H1 (cell line): Measurements from ENCODE around the gene MPC1.

Experiments
- ATF3 ChIP-seq: IDR thresholded peaks from 2 replicates; pipeline ENCODE4 v1.6.1; 2011; ENCODE audit warnings: low read depth, mild to moderate bottlenecking, low read length; ENCODE audit not compliant: insufficient read depth
- CBX5 ChIP-seq: fragments of 300-800, 300-1000 bp; sonication (generic); IDR thresholded peaks from 2 replicates; pipeline ENCODE4 v1.7.1; 2016; ENCODE audit warnings: antibody characterized with exemption, low read length, low read depth
- CEBPB ChIP-seq: IDR thresholded peaks from 2 replicates; pipeline ENCODE4 v1.6.1; 2012; ENCODE audit warnings: low read depth, low read length
- CTCF ChIP-seq, 3 experiments: IDR thresholded peaks; 1 replicate in 2 of 3; 2 replicates in 1 of 3; pipeline versions ENCODE4 v1.5.1 to v1.6.1; 2011; ENCODE audit warnings: low read length in 3 of 3, mild to moderate bottlenecking in 3 of 3, inconsistent platforms in 2 of 3, low read depth in 1 of 3, moderate library complexity in 1 of 3; ENCODE audit not compliant: insufficient read depth in 1 of 3; ENCODE audit errors: control extremely low read depth in 1 of 3
- GABPA ChIP-seq: IDR thresholded peaks from 2 replicates; pipeline ENCODE4 v1.6.1; 2011; ENCODE audit warnings: mild to moderate bottlenecking, low read length, moderate library complexity, borderline replicate concordance; ENCODE audit not compliant: insufficient read depth
- GTF2F1 ChIP-seq: IDR thresholded peaks from 2 replicates; pipeline ENCODE4 v1.6.1; 2012; ENCODE audit warnings: low read depth, low read length, improper control_type of control experiment, borderline replicate concordance
- NRF1 ChIP-seq: IDR thresholded peaks from 2 replicates; pipeline ENCODE4 v1.6.1; 2011; ENCODE audit warnings: mild to moderate bottlenecking, low read depth, low read length, improper control_type of control experiment
- POLR2A ChIP-seq, 2 experiments: IDR thresholded peaks; 1 replicate in 1 of 2; 2 replicates in 1 of 2; pipeline ENCODE4 v1.6.1; 2011; ENCODE audit warnings: low read depth in 2 of 2, low read length in 2 of 2, mild to moderate bottlenecking in 2 of 2; ENCODE audit errors: control extremely low read depth in 1 of 2
- POU5F1 ChIP-seq: IDR thresholded peaks from 2 replicates; pipeline ENCODE4 v1.6.1; 2011; ENCODE audit warnings: low read depth, mild to moderate bottlenecking, low read length, moderate library complexity
- YY1 ChIP-seq: IDR thresholded peaks from 2 replicates; pipeline ENCODE4 v1.6.1; 2011; ENCODE audit warnings: low read depth, mild to moderate bottlenecking, low read length

- TF ChIP-seq GABPA (no peak), YY1 (no peak), CTCF (IDR thresholded peaks at IDR 0.05; ENCODE audit: control extremely low read depth in 1 of 3, insufficient read depth in 1 of 3, low read depth in 1 of 3, low read length in 3 of 3) (no peak), POU5F1 (no peak), POLR2A (IDR thresholded peaks at IDR 0.05; ENCODE audit: control extremely low read depth in 1 of 2, low read depth in 2 of 2, low read length in 2 of 2) (no peak), CEBPB (no peak), GTF2F1 (no peak), ATF3 (no peak), CBX5 (no peak), NRF1 (no peak)
Measured at GRCh38 chr6:166411271-166411670, 28.5 kb upstream of the MPC1 start.
